Endothelial cell of umbilical vein (primary cell): ENCODE data around the gene RPH3AL. TPM values are rescaled to one million over a fixed set of nuclear protein-coding genes. Genes with fewer than 3 reads are reported as not detected.

ENCODE experiments used
- BruUV-seq: library from RNA; stranded (reverse); fragments of 400-500 nt; replicated peaks from 2 replicates; lab custom pipeline; 2021; lab: Mats Ljungman, UMichigan
- CTCF ChIA-PET: fragments of 300-600, 350-600 bp; sonication (Branson Sonifier 250); formaldehyde crosslinking; loops from one replicate; lab custom pipeline; 2021; ENCODE audit warnings: antibody characterized with exemption, inconsistent platforms; lab: Charles Lee
- POLR2A ChIA-PET: fragments of 300-600, 350-600 bp; sonication (Branson Sonifier 250); formaldehyde crosslinking; loops from one replicate; lab custom pipeline; 2021; ENCODE audit warnings: antibody characterized with exemption, inconsistent platforms; lab: Charles Lee
- DNase-seq: peaks from one replicate; pipeline ENCODE4 v3.0.0-alpha.2; 2011; ENCODE audit warnings: low read depth, low spot score
- FAIRE-seq: peaks from 2 replicates; lab custom pipeline; 2011; peaks lifted over from hg19 to GRCh38; lab: Jason Lieb, UNC
- H2AFZ ChIP-seq: 2 replicates; pipeline ENCODE4 v1.6.0; 2012; ENCODE audit warnings: low read depth, low read length, control low read depth, inconsistent platforms
- H3K27ac ChIP-seq: 2 replicates; pipeline ENCODE4 v1.5.1; 2011; ENCODE audit warnings: low read depth, mild to moderate bottlenecking, control low read depth, low read length, moderate library complexity; ENCODE audit not compliant: insufficient read depth
- H3K27me3 ChIP-seq, 2 experiments: 2 replicates each; pipeline versions ENCODE4 v1.6.0 to v1.6.1; 2011; ENCODE audit warnings: low read length in 2 of 2, mixed read lengths in 1 of 2; ENCODE audit not compliant: control insufficient read depth in 2 of 2, insufficient read depth in 2 of 2
- H3K36me3 ChIP-seq, 2 experiments: 2 replicates in 1 of 2; 3 replicates in 1 of 2; pipeline ENCODE4 v1.5.1; 2011; ENCODE audit warnings: low read length in 2 of 2, mild to moderate bottlenecking in 1 of 2, moderate library complexity in 1 of 2; ENCODE audit not compliant: control insufficient read depth in 2 of 2, insufficient read depth in 2 of 2; ENCODE audit errors: extremely low read depth in 1 of 2
- H3K4me1 ChIP-seq: 3 replicates; pipeline ENCODE4 v1.5.1; 2011; ENCODE audit warnings: mild to moderate bottlenecking, low read length; ENCODE audit not compliant: control insufficient read depth, insufficient read depth; ENCODE audit errors: extremely low read depth
- H3K4me2 ChIP-seq: 2 replicates; pipeline ENCODE4 v1.6.1; 2011; ENCODE audit warnings: low read length, control low read depth, mixed read lengths; ENCODE audit not compliant: insufficient read depth
- H3K4me3 ChIP-seq, 3 experiments: fragments of 200-600 bp in 1 of 3; sonication (generic), shearing (Covaris generic) in 1 of 3; replicated peaks in 1 of 3; 2 replicates each; pipeline ENCODE4 v1.5.1; 2011 to 2016; ENCODE audit warnings: control low read depth in 3 of 3, low read length in 3 of 3, mild to moderate bottlenecking in 2 of 3, inconsistent platforms in 1 of 3, low read depth in 1 of 3, moderate library complexity in 1 of 3; ENCODE audit not compliant: insufficient read depth in 1 of 3
- H3K79me2 ChIP-seq: 2 replicates; pipeline ENCODE4 v1.6.0; 2012; ENCODE audit warnings: low read length, inconsistent platforms; ENCODE audit not compliant: control insufficient read depth, insufficient read depth
- H3K9ac ChIP-seq: replicated peaks from 2 replicates; pipeline ENCODE3; 2011; ENCODE audit warnings: low read length, control low read depth; ENCODE audit not compliant: insufficient read depth; ENCODE audit errors: extremely low read depth
- H3K9me1 ChIP-seq: replicated peaks from 3 replicates; pipeline ENCODE4 v1.6.0; 2011; ENCODE audit warnings: mild to moderate bottlenecking, low read length; ENCODE audit not compliant: control insufficient read depth, insufficient read depth; ENCODE audit errors: extremely low read depth
- H3K9me3 ChIP-seq: replicated peaks from 2 replicates; pipeline ENCODE4 v1.5.1; 2012; ENCODE audit warnings: low read length, inconsistent platforms; ENCODE audit not compliant: control insufficient read depth, insufficient read depth
- H4K20me1 ChIP-seq: replicated peaks from 2 replicates; pipeline ENCODE3; 2011; ENCODE audit warnings: mild to moderate bottlenecking, low read length; ENCODE audit not compliant: control insufficient read depth, insufficient read depth; ENCODE audit errors: extremely low read depth
- CTCF ChIP-seq, 2 donors: IDR thresholded peaks; 1 replicate in 1 of 2; 2 replicates in 1 of 2; pipeline ENCODE4 v1.5.1; 2011; ENCODE audit warnings: low read length in 2 of 2, mild to moderate bottlenecking in 2 of 2, moderate library complexity in 2 of 2, control low read depth in 1 of 2, inconsistent platforms in 1 of 2, low read depth in 1 of 2; ENCODE audit not compliant: insufficient read depth in 1 of 2; ENCODE audit errors: extremely low read depth in 1 of 2
- EZH2 ChIP-seq: IDR thresholded peaks from 2 replicates; pipeline ENCODE4 v1.6.1; 2012; ENCODE audit warnings: borderline replicate concordance, low read depth, mild to moderate bottlenecking, moderate library complexity, low read length, inconsistent platforms; ENCODE audit not compliant: severe bottlenecking
- FOS ChIP-seq: IDR thresholded peaks from 2 replicates; pipeline ENCODE4 v1.6.1; 2011; ENCODE audit warnings: mild to moderate bottlenecking, low read length, moderate library complexity, borderline replicate concordance; ENCODE audit not compliant: insufficient read depth
- GATA2 ChIP-seq: IDR thresholded peaks from 2 replicates; pipeline ENCODE4 v1.7.0; 2011; ENCODE audit warnings: low read depth, mild to moderate bottlenecking, moderate library complexity, mixed read lengths, low read length; ENCODE audit not compliant: insufficient read length, insufficient read depth
- JUN ChIP-seq: IDR thresholded peaks from 2 replicates; pipeline ENCODE4 v1.6.1; 2011; ENCODE audit warnings: borderline replicate concordance, low read depth; ENCODE audit not compliant: insufficient read length, insufficient read depth
- MAX ChIP-seq: IDR thresholded peaks from 2 replicates; pipeline ENCODE4 v1.6.1; 2011; ENCODE audit not compliant: insufficient read depth, insufficient read length
- MYC ChIP-seq: IDR thresholded peaks from one replicate; pipeline ENCODE4 v1.6.1; 2011; ENCODE audit warnings: mild to moderate bottlenecking, low read depth, low read length
- POLR2A ChIP-seq: IDR thresholded peaks from 2 replicates; pipeline ENCODE4 v1.6.1; 2012; ENCODE audit warnings: low read depth, mild to moderate bottlenecking, control low read depth, low read length
- POLR2AphosphoS5 ChIP-seq: IDR thresholded peaks from 2 replicates; pipeline ENCODE4 v1.6.1; 2012; ENCODE audit warnings: low read depth, mild to moderate bottlenecking, control low read depth, low read length, moderate library complexity; ENCODE audit not compliant: insufficient read depth
- dilution Hi-C: fragments of 300-500 bp; cut with MboI; formaldehyde crosslinking; loops from one replicate; pipeline ENCODE4 v1.15.0; 2019; ENCODE audit warnings: low sequenced_read_pairs; ENCODE audit not compliant: extremely low pct_ligation_motif_present
- intact Hi-C: fragments of 100-400 bp; cut with micrococcal nuclease; formaldehyde crosslinking; loops from one replicate; pipeline ENCODE4 v1.10.0; 2022
- polyA plus RNA-seq, 4 experiments: library from polyadenylated mRNA; depleted of rRNA in 3 of 4; stranded (reverse) in 3 of 4; unstranded in 1 of 4; fragments of >200 nt; gene quantifications; 2 replicates each; pipeline versions ENCODE4 v1.2.1 to v1.2.3, GENCODE V29; 2011 to 2012; ENCODE audit warnings: missing spikeins in 1 of 4
- total RNA-seq: library from RNA; stranded (reverse); gene quantifications from 2 replicates; pipeline ENCODE4 v1.2.3, GENCODE V29; 2021

RPH3AL gene
- total and polyA plus RNA-seq, 2 donors (not counting 3 experiments of a cell fraction or from before 2014, with no cell fraction given) = 4.1 to 7.0 TPM

- no peak overlapping the region for H3K4me3 ChIP-seq
- TF ChIP-seq MAX (no peak), EZH2 (no peak), FOS (no peak), POLR2AphosphoS5 (no peak), JUN (no peak), GATA2 (no peak), POLR2A (no peak)
- DNase-seq (no peak), FAIRE-seq (no peak)
- H3K9me1 ChIP-seq = no peaks in the 10 kb centered on the region
- H4K20me1 ChIP-seq = no peaks in the 10 kb centered on the region
- dilution Hi-C loops = no loop called here
- no peak overlapping the region for H3K4me2 ChIP-seq
- H3K9me3 ChIP-seq = no peaks in the 10 kb centered on the region
- no peaks in the 10 kb centered on the region for H3K27me3 ChIP-seq
- no peak overlapping the region for H3K9ac ChIP-seq
- no peak overlapping the region for H2AFZ ChIP-seq
- BruUV-seq = no TSS peak
- intact Hi-C loops = no loop called here
- H3K79me2 ChIP-seq = no peaks in the 10 kb centered on the region
- H3K36me3 ChIP-seq = no peaks in the 10 kb centered on the region
- POLR2A ChIA-PET = no interaction called here
- CTCF ChIA-PET = interaction anchor here (1.1 kb wide), 1 partner anchor 15 kb away, joined by 3 read pairs; no protein-coding TSS in a partner anchor
- no peak overlapping the region for H3K27ac ChIP-seq
- peaks cover under 1% of the 10 kb centered on the region for H3K4me1 ChIP-seq
Observed at GRCh38 chr17:253091-253846, 99.3 kb downstream of the RPH3AL start.

GRCh38 chr17:252456-252855 is 100.2 kb downstream of the RPH3AL start:
- peaks cover 8% of the 10 kb centered on the region for H3K4me1 ChIP-seq
- no peak for DNase-seq
- H3K36me3 ChIP-seq = no peaks in the 10 kb centered on the region
- no peak overlapping the region for H3K4me2 ChIP-seq
- no peaks in the 10 kb centered on the region for H4K20me1 ChIP-seq
- no peak for FAIRE-seq
- ChIA-PET POLR2A (no interaction called here), CTCF (interaction anchor here (1.1 kb wide), 1 partner anchor 15 kb away, joined by 3 read pairs; no protein-coding TSS in a partner anchor)
- no peak for TF ChIP-seq MAX
- no peak for TF ChIP-seq GATA2
- TF ChIP-seq FOS = no peak
- TF ChIP-seq POLR2AphosphoS5 = no peak
- TF ChIP-seq EZH2 = no peak
- TF ChIP-seq MYC = no peak
- no peak for TF ChIP-seq JUN
- TF ChIP-seq POLR2A = no peak
- TF ChIP-seq CTCF (IDR thresholded peaks at IDR 0.05; ENCODE audit: extremely low read depth in 1 of 2, insufficient read depth in 1 of 2, low read depth in 1 of 2, low read length in 2 of 2) = no peak
- no peak overlapping the region for H3K4me3 ChIP-seq
- no peak overlapping the region for H2AFZ ChIP-seq
- H3K79me2 ChIP-seq = no peaks in the 10 kb centered on the region
- H3K27me3 ChIP-seq = no peaks in the 10 kb centered on the region
- H3K9ac ChIP-seq = no peak overlapping the region
- BruUV-seq = no TSS peak
- H3K9me1 ChIP-seq = no peaks in the 10 kb centered on the region
- H3K9me3 ChIP-seq = no peaks in the 10 kb centered on the region
- intact Hi-C loops = no loop called here
- dilution Hi-C loops = no loop called here
- no peak overlapping the region for H3K27ac ChIP-seq
